ENCODE measurements around the gene TNFSF15.

- no peak for TF ChIP-seq RCOR1 (IDR thresholded peaks at IDR 0.05; ENCODE audit: insufficient replicate concordance, low read length)
- TF ChIP-seq, protein P1, sequence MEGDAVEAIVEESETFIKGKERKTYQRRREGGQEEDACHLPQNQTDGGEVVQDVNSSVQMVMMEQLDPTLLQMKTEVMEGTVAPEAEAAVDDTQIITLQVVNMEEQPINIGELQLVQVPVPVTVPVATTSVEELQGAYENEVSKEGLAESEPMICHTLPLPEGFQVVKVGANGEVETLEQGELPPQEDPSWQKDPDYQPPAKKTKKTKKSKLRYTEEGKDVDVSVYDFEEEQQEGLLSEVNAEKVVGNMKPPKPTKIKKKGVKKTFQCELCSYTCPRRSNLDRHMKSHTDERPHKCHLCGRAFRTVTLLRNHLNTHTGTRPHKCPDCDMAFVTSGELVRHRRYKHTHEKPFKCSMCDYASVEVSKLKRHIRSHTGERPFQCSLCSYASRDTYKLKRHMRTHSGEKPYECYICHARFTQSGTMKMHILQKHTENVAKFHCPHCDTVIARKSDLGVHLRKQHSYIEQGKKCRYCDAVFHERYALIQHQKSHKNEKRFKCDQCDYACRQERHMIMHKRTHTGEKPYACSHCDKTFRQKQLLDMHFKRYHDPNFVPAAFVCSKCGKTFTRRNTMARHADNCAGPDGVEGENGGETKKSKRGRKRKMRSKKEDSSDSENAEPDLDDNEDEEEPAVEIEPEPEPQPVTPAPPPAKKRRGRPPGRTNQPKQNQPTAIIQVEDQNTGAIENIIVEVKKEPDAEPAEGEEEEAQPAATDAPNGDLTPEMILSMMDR (conservative IDR thresholded peaks at IDR 0.05; ENCODE audit: low read depth, low read length), result no peak
- TF ChIP-seq POLR2A (IDR thresholded peaks at IDR 0.05; ENCODE audit: low read depth, low read length), result no peak
- TF ChIP-seq RFX5 (IDR thresholded peaks at IDR 0.05; ENCODE audit: low read depth, low read length), result no peak
- no peak for TF ChIP-seq ELK1 (IDR thresholded peaks at IDR 0.05; ENCODE audit: borderline replicate concordance, low read depth, low read length)
- no peak for TF ChIP-seq RAD21 (IDR thresholded peaks at IDR 0.05; ENCODE audit: low read length)
- no peak for TF ChIP-seq MXI1 (IDR thresholded peaks at IDR 0.05; ENCODE audit: borderline replicate concordance, low read depth, low read length)
- no peak for TF ChIP-seq MAFK (IDR thresholded peaks at IDR 0.05; ENCODE audit: low read depth, low read length)
- TF ChIP-seq, protein P2, sequence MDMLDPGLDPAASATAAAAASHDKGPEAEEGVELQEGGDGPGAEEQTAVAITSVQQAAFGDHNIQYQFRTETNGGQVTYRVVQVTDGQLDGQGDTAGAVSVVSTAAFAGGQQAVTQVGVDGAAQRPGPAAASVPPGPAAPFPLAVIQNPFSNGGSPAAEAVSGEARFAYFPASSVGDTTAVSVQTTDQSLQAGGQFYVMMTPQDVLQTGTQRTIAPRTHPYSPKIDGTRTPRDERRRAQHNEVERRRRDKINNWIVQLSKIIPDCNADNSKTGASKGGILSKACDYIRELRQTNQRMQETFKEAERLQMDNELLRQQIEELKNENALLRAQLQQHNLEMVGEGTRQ (IDR thresholded peaks at IDR 0.05; ENCODE audit: low read depth, low read length), result no peak
Observed at GRCh38 chr9:114775981-114776380, 29.9 kb downstream of the TNFSF15 start.

Data from IMR-90 (cell line).